Ammon's horn (tissue), 1 donor: ENCODE results near the gene CELSR2.
"Not testable (repeated sequence)": the region's sequence is repeated elsewhere in the genome, so short reads cannot be mapped to it uniquely, and the experiment has no call there.

Experiments used
- DNase-seq: peaks from one replicate; pipeline ENCODE4 v3.0.0-alpha.2; 2016; ENCODE audit warnings: low spot score

Gene CELSR2

GRCh38 chr1:109301874-109302273 is 52.5 kb downstream of the CELSR2 start:
- no peak for DNase-seq

DNA sequence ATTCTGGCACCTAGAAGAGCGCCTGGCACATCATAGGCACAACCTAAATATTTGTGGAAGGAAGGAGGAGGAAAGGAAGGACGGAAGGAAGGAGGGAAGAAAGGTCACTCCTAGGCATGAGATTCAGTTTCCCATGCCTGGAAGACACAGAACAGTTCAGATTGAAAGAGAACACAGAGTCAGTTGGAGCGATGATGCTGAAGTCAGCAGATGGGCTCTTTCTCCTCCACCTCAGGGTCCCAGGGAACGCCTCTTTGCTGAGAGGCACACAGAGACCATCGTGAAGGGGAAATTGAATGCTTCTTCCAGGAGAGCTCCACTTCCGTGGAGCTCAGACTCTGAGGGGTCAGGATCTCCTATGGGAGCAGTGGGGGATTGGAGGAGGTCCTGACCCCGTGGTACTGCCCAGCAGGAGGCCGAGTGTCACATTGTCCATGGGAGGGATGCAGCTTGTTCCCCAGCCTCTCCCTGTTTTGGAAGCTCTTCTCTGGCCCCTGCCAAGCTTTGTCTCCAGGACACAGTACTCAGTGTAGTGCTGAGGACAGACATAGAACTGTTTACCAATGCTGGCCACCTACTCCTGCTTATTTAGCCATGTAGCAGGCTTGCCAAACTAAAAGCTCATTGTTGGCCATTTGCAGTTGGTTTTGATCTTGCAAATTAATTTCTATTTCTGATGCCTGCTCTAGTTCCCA is 55.0 kb downstream of the CELSR2 start:
- peak; percentile 96 for DNase-seq

DNA sequence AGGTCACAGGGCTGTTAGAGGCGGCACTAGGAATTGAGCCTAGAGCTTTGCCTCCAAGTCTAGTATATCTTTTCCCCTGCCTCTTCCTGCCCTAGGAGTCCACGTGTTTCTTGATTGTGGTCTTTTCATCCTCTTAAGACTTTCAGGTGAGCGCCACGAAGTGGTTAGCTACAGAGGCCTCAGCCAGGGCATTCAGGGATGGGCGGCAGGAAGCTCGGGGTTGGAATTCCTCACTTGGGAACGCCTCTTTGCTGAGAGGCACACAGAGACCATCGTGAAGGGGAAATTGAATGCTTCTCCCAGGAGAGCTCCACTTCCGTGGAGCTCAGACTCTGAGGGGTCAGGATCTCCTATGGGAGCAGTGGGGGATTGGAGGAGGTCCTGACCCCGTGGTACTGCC is 56.7 kb downstream of the CELSR2 start:
- DNase-seq: not testable (repeated sequence)

DNA sequence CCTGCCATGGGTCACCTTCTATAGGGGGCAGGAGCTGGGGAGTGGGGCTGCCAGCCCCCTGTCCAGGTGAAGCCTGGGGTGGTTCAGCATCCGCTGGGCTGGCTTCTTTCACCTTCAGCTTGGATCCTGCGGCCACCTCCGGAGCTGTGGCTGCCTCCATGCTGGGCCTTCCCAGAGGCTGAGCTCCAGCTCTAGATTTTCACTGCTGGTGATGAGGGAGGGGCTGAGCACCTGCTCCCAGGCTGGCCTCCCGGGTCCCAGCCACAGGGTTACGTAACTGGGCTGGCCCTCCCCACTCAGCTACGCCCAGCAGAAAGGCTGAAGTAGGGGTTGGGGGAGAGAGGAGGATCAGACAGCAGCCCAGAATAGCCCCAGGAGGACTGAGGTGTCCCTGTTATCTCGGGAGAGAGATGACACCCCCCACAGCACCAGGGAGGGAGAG is 57.5 kb downstream of the CELSR2 start, which contains the start of gene MYBPHL:
TSS of gene MYBPHL (minus strand) at position 180 of the 442 bp plus-strand sequence. CDS start at position 160, 20 bp downstream.
- no peak for DNase-seq

- DNase-seq: peak; percentile 85
Measured at GRCh38 chr1:109307274-109308021, 58.1 kb downstream of the CELSR2 start.

DNA sequence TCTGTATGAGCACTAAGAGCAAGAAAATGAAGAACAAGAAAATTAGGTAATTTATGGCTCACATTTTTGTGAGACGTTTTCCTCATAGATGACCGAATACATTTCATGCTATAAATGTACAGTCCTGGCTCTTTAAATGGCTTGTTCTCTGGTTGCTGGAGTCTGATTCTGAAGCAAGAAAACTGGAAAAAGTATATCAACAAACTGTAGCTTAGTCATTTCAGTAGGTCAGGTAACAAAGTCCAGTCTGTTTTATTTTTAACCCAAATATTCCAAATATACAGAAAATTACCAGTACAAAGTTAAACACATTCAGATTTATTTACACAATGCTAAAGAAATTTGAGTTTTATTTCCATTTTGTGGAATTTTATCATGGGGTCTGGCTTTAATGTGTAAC is 60.0 kb downstream of the CELSR2 start:
- no peak for DNase-seq

DNA sequence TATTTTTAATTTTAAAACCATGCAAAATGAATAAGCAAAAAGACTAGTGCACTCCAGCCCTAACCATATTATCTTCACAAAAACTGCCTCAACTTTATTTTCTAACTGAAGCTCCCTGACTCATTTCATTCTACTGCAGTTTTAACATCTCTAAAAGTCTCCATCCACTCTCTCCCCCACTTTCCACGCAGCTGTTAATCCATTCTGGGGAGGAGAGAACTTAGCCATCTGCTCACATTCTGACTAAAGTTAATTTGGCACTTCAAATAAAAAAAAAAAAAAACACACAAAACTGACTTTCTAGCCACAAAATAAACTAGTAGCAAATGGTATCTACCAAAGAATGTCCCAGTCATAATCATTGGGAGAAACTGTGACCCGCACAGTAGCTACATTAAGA is 62.9 kb downstream of the CELSR2 start:
- no peak for DNase-seq

DNA sequence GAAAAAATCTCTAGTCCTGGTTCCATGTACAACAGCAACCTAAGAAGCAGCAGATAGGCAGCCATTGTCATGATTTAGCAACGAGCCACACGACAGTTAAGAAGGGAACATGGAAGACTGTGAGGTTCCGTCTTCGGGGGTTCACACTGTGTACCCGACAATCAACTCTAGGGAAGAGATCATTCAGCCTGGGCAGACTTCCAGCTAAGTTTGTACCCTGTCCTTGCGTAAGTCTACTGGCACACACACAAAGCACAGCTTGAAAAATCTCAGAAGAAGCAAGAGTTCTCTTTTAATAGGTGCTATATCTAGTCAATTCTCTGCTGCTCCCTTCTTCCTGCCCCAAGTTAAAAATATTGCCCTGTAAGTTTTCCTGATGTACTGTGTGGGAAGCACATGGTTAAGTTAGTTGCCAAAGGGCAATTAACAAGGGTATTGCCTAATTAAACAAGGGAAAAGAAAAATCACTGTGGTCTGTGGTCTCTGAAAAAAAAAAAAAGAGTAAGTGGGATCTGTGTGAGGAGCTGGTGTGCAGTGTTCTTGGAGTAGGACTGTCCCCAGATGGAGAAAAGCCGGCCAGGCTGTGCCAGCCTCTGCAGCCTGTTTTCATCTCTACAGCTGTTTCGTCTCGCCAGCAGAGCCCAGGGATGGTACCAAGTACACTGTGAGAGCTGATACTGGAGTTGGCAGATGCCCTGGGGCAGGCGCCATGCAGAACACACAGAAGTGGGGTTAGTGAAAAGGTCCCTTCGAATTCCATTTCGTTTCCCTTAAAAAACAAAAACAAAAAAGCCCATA is 63.8 kb downstream of the CELSR2 start:
- DNase-seq: peak; percentile 96

DNA sequence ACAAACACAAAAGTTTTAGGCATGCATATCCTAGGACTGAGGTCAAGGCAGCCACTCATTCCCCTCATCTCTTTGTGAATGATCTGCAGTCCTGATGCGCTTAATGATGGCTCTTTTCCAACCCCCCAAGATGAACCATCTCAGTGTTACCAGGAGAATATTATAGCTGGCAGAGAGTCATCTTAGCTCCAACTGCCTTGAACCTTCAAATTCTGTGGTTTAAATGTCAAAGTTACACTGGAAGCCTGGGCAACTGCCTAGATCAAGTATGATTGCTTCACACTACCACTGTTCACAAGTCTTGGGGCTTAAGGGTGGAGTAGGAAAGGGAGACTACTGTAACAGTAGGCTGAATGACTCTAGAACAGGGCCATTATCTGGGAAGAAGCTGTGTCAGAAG is 65.5 kb downstream of the CELSR2 start:
- DNase-seq: no peak

- DNase-seq: no peak
Measured at GRCh38 chr1:109315288-109315687, 65.9 kb downstream of the CELSR2 start.

DNA sequence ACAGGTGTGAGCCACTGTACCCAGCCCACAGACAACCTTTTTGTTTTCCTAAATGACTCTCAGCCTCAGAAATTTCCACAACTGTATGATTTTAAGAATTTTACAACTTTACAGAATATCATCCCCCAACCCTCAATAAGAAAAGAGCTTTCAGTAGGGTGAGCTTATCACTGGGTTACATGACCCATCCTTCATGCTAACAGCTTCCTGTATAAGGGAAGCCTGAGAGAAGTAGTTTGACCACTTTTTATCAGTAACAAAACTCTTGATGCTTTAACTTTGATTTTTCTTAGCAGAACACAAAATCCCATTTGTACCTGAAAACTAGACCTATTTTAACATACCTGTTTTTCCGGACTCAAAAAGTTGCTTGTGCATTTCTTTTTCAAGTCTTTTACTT is 67.2 kb downstream of the CELSR2 start:
- no peak for DNase-seq

DNA sequence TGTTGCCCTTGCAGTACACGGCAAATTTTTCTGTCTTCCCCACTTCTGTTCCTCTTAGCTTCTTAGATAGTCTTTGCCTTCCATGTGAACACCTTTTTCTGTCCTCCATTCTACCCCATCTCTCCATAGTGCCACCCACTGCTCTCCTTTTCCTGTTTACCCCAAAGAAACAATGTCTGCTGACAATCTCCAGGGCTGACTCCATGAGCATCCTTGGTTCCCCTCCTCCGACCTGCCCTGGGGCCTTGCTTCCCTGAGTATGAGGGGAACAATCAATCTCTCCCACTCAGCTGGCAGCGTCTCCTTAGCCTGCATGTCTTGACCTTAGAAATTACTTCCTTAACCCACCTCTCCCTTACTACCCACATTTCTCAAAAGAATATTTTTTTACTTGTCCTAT is 69.8 kb downstream of the CELSR2 start:
- no peak for DNase-seq

DNA sequence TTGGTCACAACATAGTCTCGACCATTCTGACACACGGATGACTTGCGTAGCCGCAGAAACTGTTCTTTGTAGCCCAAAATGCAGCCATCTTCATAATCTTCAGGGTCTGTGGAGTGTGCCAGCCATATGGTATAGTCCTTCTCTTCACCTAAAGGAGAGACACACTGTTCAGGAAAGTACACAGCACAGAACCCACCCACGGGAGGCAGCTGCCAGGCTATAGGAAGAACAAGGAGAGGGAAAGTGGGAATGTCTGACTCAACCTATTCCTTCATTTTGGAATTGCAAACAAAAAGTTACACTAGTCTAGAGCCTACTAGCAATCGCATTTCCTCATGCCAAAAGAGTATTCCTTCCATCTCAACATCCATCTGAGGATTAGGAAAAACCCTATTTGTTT is 73.6 kb downstream of the CELSR2 start:
- DNase-seq: no peak
